AG08396 (cell line): ENCODE results near the gene C11orf24.
"Not testable (repeated sequence)": the region's sequence is repeated elsewhere in the genome, so short reads cannot be mapped to it uniquely, and the experiment has no call there.

Experiments used
- DNase-seq: peaks from one replicate; pipeline ENCODE4 v3.0.0; 2012; ENCODE audit warnings: low spot score, mixed read lengths

Gene C11orf24

DNA sequence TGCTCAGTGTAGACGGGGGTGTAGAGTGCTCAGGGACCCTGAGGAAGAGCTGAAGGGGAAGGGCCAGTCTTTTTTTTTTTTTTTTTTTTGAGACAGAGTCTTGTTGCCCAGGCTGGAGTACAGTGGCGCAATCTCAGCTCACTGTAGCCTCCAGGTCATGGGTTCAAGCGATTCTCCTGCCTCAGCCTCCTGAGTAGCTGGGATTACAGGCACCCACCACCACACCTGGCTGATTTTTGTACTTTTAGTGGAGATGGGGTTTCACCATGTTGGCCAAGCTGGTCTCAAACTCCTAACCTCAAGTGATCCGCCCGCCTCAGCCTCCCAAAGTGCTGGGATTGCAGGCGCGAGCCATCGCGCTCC is 27.7 kb upstream of the C11orf24 start:
- not testable (repeated sequence) for DNase-seq

DNA sequence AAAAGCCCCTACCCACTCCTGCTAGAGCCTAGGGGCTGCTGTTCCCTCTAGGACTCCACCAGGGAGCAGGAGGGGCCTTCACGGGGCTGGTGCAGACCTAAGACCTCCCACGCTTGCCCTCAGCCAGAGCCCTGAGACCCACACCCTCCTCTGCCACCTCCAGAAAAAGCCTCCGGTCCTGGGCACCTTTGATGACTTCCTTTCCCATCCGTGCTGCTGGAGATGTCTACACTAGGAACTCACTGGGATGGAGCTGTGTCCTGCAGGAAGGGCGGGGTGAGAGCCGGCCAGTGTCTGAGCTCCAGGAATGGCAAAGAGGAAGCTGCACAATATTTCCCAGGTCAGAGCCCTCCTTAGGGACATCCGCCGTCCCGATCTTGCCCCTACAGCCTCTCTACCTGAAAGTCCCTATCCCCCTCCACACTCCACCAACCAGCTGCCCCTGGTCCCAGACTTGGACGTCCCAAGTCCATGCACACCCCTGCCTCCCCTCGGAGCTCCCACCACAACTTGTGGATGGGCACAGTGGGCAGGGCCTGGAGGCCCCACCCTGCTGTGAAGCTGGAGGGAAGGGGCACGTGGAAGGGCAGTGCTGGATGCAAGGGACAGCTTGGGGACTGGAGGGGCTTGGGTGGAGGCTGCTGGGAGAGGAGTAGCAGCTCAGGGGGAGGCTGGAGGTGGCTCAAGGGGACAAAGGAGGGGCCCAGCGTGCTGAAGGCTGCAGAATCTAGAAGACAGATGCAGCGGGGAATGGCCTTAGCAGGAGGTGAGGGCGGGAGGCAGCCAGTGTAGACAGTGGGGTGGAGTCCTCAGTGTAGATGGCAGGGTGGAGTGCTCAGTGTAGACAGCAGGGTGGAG is 27.1 kb upstream of the C11orf24 start:
- no peak for DNase-seq

GRCh38 chr11:68297812-68298658 is 26.3 kb upstream of the C11orf24 start:
- DNase-seq, result peak; percentile 90

- no peak for DNase-seq
Observed at GRCh38 chr11:68297494-68297811, 25.7 kb upstream of the C11orf24 start.

GRCh38 chr11:68297052-68297378 is 25.2 kb upstream of the C11orf24 start:
- no peak for DNase-seq

DNA sequence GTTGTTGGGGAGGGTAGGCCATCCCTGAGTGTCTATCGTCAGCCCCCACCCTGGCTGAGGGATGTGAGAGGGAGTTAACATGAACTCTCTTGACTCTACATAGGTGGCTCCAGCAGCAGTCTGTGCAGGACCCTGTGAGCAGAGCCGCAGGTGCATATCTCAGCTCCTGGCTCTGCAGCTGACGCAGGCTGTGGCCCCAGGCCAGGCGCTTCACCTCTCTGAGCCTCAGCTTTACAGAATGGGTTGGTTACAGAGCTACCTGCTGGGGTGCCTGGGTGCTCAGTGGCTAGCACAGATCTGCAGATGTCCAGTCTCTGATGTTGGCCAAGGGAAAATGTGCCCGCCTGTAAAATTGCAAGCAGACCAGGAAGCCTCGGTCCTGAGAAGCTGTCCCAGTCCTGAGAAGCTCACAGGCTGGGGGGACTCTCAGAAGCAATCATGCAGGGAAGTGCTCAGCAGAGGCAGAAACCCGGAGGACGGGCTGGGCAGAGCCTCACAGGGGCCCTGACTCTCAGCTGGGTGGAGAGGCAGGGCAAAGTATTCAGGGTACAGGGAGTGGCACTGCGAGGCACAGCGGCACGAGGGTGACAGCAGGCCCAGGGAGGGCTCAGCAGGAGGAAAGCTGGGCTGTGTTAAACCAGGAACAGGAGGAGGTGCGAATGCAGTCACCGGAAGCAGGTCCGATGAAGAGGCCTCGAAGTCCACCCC is 24.7 kb upstream of the C11orf24 start:
- DNase-seq, result no peak

DNA sequence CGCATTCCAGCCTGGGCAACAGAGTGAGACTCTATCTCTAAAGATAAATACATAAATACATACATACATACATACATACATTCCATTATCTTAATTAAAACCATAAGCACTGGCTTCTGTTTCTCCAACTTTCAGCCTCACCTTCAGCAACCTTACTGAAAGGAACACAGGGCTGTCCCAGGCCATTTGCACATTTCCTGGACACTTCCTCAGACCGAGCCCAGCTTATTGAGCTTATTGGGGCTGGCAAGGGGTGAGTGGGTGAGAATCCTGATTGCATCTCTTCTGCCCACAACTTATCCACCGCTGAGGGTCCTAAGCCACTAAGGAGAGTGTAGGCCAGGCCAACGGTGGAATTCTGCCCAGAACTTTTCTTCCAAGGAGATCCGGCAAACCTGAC is 24.2 kb upstream of the C11orf24 start:
- DNase-seq, result no peak

- DNase-seq, result no peak
Observed at GRCh38 chr11:68295271-68295670, 23.5 kb upstream of the C11orf24 start.

DNA sequence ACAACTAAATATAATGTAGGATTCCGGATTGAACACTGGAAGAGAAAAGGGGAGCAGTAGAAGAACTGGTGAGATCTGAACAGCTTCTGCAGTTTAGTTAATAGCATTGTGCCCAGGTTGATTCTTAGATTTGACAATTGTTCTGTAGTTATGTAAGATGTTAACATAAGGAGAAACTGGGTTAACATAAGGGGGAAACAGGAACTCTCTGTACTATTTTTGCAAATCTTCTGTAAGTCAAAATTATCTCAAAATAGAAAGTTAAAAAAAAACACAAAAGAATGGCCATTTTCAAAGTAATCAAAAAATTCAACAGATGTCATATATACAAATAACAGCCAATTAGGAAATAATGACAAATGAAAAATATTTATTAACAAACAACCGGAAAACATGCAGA is 21.9 kb upstream of the C11orf24 start:
- no peak for DNase-seq

DNA sequence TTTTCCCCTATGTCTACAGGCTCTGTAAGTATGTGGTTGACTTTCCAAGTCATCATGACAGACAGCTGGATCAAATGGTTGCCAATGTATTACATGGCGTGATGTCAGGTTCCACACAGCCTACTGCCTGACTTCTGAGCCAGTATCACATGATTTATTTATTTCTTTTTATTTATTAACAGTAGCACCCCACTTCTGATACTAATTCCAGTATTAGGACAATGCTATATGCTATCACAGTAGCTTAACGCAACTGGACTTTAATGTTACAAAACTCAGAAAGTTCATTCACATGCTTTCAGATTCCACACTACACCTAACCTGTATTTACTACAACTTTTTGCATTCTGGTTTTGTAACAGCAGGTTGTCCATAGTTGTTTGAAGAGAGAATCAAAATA is 17.7 kb upstream of the C11orf24 start:
- DNase-seq, result no peak

DNA sequence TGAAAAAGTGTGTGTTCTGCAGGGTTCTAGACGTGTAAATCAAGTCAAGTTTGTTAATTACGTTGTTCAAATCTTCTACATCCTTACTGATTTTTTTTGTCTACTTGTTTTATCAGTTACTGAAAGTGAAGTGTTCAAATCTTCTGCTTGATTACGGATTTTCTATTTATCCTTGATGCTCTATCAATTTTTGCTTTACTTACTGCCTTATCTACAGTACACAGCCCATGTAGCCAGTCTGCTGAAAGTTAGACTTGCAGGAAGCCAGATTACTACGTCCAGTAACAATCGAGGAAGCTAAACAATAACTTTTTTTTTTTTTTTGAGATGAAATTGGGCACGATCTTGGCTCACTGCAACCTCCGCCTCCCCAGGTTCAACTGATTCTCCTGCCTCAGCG is 15.6 kb upstream of the C11orf24 start:
- no peak for DNase-seq

GRCh38 chr11:68284588-68284987 is 12.8 kb upstream of the C11orf24 start:
- not testable (repeated sequence) for DNase-seq

DNA sequence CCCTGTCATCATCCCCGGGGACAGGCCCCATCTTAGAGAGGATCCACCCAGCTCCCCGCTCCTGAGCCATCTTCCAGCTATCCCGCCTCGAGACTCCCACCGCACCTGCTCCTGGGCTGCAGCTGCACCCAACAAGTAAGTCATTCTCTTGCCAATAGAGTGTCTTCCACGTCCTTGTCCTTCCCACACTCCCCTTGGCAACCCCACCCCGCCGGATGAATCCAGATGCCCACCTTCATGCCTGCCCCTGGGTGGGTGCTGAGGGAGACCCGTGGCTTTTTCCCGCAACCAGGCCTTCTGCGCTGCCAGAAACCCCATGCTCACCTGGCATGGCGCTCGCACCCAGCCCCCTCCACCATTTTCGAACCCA is 11.1 kb upstream of the C11orf24 start:
- no peak for DNase-seq

GRCh38 chr11:68282141-68282860 is 10.5 kb upstream of the C11orf24 start:
- DNase-seq, result no peak

- no peak for DNase-seq
Observed at GRCh38 chr11:68279676-68280075, 7.9 kb upstream of the C11orf24 start.

GRCh38 chr11:68276861-68277260 is 5.1 kb upstream of the C11orf24 start:
- no peak for DNase-seq

DNA sequence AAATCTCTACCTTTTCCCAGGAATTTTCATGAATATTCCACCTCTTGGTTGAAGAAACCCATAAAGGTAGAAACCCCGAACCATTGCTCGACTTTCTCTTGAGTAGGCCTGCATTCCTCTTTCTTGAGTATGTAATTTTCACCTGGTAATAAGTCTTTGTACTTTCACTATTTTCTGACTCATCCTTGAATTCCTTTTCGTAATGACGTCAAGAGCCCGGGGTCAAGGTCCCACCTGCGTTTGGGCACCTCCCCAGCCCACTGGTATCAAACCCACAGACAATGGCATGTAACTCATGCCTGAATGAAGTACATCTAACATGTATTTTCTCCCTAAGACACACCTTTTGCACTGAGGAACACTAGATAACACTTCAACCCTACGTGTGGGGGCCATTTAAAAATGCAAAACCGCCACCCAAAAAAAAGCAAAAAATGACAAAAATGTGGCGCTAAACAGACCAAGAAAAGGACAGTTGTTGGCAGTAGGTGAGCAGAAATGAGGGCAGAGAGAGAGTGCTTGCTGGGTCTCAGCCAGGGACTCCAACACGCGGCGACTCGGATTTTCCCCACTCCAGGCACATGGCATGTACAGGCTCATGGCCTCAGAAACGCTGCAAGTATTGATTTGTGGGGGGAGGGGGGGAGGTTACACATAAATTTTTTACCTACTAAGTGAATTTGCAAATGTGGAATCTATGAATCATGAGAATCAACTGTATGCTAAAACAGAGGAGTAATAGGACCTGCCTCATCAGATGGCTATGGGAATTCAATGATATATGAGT is 4.1 kb upstream of the C11orf24 start:
- DNase-seq, result no peak

DNA sequence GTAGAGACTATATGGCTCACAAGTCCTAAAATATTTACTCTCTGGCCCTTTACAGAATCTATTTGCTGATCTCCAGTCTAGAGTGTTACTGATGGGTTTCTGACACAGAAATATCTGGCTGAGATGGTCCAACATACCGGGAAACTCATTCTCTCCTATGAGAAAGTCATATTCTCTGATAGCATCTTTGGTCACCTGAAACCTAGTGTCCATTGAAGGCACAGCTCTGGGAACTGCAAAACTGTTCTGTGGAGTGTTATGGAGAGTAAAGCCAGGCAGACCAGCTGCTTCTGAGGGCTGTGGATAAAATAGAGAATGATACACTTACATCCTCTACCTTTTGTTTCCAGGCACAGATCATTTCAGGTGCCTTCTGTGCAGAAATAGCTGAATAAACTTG is 2.5 kb upstream of the C11orf24 start:
- DNase-seq, result no peak

GRCh38 chr11:68273026-68273738 is 1.4 kb upstream of the C11orf24 start:
- DNase-seq, result no peak

GRCh38 chr11:68271023-68271780 is 571 bp downstream of the C11orf24 start:
- DNase-seq, result peak; percentile 88
